COLO829 (cell line): ENCODE data around the gene CTCF.

Experiments
- DNase-seq: peaks from one replicate; pipeline ENCODE4 v3.0.0; 2012; ENCODE audit warnings: low spot score

Gene CTCF

GRCh38 chr16:67548265-67549126 is 13.8 kb upstream of the CTCF start:
- DNase-seq: no peak

- no peak for DNase-seq
These were observed 13.1 kb upstream of the CTCF start for GRCh38 chr16:67549240-67549639.

DNA sequence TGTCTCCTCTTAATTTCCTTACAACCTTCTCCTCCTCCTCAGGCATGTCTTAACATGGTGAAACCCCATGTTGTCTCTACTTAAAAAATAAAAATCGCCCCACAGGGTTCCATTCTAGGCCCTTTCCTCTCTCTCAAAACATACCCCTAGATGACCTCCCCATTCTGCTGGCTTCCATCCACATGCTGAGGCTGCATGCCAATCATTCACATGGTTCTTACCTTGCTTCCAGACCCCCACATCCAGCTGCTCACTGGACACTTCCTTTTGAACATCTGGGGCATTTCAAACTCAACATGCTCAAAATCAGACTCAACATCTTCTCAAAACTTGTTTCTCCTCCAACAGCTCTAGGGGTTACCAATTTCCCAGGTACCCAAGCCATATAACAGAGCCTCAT is 12.4 kb upstream of the CTCF start:
- DNase-seq: no peak

- DNase-seq: no peak
These were observed 11.2 kb upstream of the CTCF start for GRCh38 chr16:67551091-67551490.

- DNase-seq: no peak
These were observed 10.4 kb upstream of the CTCF start for GRCh38 chr16:67551972-67552371.

GRCh38 chr16:67552476-67552875 is 9.8 kb upstream of the CTCF start:
- no peak for DNase-seq

GRCh38 chr16:67555795-67556212 is 6.5 kb upstream of the CTCF start:
- DNase-seq: no peak

GRCh38 chr16:67558859-67559258 is 3.5 kb upstream of the CTCF start:
- DNase-seq: no peak

DNA sequence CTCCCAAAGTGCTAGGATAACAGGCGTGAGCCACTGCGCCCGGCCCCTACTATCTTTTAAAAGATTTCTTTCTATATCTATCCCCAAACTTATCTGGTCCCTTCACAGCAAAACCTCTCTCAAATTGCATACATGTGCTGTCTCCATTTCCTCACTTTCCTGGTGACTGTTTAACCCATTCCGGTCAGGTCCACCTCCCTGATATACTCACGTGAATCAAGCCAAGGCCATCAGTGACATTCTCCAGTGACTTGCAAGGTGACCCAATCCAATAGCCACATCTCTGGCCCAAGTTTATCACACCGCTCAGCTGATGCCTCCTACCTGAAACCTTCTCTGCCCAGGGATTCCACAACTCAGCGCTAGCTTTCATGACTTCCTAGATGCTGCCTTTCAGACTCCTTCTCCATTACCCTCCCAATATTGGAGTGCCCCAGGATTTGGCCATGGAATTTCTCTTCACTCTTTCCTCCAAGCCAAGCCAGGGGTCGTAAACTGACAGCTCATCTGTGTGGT is 1.4 kb upstream of the CTCF start:
- DNase-seq: no peak

DNA sequence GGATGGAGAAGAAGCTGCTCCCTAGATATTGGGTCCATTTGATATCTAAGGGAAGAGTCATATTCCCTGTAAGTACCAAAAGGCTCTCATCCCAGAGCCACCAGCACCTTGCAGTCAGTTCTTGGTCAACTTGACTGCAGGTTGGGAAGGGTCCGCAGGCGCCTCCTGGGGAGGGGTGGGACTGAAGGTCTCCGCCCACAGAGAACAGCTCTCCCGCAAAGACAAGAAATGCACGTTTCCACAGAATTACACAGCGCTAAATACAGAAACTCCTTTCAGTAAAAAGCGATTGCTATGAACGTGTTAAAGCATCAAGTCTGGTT is 864 bp upstream of the CTCF start:
- DNase-seq: no peak

GRCh38 chr16:67561824-67562525 is 351 bp upstream of the CTCF start:
- peak; percentile 77 for DNase-seq

DNA sequence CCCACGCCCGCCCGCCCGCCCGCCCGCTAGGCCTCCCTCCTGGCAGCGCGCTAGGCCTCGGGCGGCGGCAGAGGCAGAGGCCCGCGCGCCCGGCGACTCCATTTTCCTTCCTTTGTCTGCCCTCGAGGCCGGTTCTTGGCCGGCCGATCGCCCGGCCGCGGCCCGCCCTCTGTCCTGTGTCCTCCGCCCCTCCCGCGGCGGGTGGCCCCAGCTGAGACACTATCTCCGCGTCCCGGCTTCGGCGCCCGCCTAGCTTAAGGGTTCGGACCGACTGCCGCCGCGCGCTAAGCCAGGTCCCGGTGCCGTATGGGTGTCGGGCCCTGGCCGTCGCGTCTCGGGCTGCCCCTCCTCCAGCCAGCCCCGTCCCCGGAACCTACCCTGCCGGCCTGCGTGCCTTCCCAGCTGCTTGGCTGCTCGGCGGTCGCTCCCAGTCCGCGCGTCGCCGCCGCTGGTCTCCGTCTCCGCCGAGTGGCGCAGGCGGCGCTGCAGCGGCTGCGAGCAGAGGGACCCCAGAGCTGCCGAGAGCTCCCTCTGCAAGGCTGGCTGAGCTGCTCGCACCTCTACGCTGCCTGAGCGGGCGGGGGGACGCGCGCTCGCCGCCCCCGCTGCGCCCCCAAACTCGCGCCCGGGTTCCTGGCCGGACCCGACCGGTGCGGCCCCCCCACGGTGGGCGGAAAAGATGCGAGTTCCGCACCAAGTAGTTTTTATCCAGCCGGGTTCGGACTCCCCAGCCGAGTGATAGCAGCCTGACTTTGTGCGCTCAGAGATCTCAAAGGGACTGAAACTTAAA is 787 bp downstream of the CTCF start:
- no peak for DNase-seq

DNA sequence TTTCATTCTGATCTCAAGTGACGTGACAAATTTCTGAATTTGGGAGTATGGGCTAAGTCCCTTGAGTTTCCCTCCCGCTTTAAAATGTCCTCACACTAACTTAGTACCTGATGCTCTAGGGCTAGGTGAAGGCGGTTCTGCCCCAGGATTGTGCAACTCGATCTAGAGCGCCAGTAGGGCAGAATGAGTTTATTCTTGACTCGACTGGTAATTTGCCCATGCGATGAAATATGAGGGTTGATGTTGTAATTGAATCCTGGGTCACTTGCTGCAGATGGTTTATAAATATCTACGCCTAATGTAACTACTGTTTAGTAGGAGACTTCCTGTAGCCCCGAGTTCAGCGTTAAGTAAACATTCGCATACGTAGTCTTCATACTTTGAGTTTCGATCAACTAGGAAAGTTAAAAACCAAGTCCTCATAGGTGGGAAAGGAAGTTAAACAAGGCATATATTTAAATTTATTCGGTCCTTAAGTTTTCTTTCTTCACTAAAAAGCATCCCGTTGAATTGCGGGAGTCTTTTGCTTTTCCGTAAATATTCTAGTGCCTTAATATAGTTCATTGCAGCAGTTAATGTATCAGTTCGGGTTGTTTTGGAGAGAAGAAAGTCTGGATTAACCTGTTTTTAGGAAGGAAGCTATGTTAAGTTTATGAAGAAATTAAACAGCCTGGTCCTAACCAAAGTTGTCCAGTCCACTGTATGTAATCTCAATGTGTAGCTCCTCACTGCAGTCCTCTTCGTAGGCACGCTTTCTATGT is 1.6 kb downstream of the CTCF start:
- no peak for DNase-seq

- DNase-seq: no peak
These were observed 3.3 kb downstream of the CTCF start for GRCh38 chr16:67565470-67566100.

DNA sequence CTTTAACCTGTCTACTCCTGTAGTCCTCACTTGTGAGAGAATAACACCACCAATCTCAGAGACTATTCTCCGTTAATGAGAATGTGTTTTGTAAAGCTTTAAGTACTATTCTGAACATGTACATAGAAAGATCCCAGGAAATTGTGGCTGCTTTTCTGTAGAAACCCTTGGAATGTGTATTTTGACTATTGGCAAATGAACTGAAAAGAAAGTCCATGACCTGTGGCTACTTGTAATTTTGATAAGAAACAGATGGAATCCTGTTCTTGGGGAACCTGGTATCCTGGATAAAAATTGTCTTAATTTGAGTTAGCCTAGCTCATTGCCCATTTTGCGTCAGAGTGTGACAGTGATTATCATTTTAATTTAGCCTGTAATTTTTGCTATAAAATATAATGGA is 9.1 kb downstream of the CTCF start:
- no peak for DNase-seq

DNA sequence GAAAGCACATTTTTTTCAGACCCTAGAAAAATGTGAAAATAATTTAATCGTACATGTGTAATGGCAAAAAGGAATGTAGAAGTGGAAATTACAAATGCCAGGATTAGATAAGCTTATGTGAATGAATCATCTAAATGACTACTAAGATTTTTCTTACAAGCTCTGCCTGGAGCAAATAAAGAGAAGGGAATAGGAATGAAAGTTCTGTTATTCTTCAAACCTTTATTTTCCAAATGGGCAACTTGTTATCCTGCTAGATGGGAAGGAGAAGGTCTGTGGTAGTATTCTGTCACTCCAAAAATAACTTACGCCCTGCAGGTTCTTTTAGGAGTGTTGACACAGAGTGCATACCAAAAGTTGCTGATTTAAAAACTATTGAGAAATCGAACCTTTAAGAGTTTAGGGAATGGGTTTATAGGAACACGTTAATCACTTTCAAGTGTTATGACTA is 9.7 kb downstream of the CTCF start:
- no peak for DNase-seq

GRCh38 chr16:67579686-67580085 is 17.4 kb downstream of the CTCF start:
- DNase-seq: no peak

DNA sequence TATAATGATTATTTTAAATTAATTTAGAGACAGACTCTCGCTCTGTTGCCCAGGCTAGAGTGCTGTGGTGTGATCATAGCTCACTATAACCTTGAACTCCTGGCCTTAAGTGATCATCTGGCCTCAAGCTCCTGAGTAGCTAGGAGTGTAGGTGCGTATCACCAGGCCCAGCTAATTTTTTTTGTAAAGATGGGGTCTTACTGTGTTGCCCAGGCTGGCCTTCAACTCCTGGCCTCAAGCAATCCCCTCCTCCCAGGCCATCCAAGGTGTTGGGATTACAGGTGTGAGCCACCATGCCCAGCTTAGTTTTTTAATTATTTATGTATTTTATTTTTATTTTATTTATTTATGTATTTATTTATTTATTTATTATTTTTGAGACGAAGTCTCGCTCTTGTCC is 17.9 kb downstream of the CTCF start:
- DNase-seq: no peak

GRCh38 chr16:67593288-67593687 is 31.0 kb downstream of the CTCF start:
- no peak for DNase-seq

DNA sequence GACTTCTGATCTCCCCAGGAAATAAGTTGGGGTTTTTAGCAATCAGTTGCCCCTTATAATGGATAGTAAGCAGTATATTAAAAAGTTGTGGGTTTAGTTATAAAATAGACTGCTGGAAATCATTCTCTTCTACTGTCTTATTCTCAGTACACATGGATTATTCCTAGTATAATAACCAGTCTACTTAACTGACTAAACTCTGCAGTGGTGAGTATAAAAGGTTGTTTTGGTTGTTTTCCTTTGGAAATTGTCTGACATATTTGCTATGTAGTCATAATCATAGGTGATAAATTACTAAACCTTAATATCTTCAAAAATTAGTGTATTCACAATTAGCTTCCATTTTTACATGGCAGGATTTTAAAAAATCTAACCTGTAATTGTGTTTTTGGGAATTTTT is 31.4 kb downstream of the CTCF start:
- DNase-seq: no peak

GRCh38 chr16:67594256-67594915 is 32.1 kb downstream of the CTCF start:
- no peak for DNase-seq
